ENCODE results near the gene IGFN1.

Gene IGFN1

DNA sequence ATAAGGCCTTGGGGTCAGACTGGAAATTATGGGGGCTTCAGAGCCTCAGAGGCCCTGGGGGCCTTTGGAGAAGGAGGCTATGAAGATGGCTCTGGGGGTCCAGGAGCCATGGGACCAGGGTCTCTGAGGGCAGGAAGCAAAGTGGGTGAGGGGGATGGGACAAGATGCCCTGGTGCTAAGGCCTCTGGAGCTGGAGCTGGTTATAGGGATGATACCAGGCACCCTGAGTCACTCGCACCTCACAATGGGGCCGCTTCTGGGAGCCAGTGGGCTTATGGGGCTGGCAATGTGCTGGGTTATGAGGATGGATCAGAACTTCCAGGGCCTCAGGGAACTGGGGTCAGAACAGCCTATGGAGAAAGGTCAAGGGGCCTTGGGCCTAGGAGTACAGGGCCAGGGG is 17.6 kb downstream of the IGFN1 start:
- TF ChIP-seq, protein P1, sequence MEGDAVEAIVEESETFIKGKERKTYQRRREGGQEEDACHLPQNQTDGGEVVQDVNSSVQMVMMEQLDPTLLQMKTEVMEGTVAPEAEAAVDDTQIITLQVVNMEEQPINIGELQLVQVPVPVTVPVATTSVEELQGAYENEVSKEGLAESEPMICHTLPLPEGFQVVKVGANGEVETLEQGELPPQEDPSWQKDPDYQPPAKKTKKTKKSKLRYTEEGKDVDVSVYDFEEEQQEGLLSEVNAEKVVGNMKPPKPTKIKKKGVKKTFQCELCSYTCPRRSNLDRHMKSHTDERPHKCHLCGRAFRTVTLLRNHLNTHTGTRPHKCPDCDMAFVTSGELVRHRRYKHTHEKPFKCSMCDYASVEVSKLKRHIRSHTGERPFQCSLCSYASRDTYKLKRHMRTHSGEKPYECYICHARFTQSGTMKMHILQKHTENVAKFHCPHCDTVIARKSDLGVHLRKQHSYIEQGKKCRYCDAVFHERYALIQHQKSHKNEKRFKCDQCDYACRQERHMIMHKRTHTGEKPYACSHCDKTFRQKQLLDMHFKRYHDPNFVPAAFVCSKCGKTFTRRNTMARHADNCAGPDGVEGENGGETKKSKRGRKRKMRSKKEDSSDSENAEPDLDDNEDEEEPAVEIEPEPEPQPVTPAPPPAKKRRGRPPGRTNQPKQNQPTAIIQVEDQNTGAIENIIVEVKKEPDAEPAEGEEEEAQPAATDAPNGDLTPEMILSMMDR (conservative IDR thresholded peaks at IDR 0.05; ENCODE audit: low read depth, low read length): no peak
- no peak for DNase-seq (ENCODE audit: low read depth)
- no peak overlapping the region for H3K4me3 ChIP-seq (ENCODE audit: low read depth, low read length)

- TF ChIP-seq, protein P1 (conservative IDR thresholded peaks at IDR 0.05; ENCODE audit: low read depth, low read length): no peak
- no peak overlapping the region for H3K4me3 ChIP-seq (ENCODE audit: low read depth, low read length)
- DNase-seq (ENCODE audit: low read depth): no peak
These were observed 21.4 kb downstream of the IGFN1 start for GRCh38 chr1:201212056-201212455.

DNA sequence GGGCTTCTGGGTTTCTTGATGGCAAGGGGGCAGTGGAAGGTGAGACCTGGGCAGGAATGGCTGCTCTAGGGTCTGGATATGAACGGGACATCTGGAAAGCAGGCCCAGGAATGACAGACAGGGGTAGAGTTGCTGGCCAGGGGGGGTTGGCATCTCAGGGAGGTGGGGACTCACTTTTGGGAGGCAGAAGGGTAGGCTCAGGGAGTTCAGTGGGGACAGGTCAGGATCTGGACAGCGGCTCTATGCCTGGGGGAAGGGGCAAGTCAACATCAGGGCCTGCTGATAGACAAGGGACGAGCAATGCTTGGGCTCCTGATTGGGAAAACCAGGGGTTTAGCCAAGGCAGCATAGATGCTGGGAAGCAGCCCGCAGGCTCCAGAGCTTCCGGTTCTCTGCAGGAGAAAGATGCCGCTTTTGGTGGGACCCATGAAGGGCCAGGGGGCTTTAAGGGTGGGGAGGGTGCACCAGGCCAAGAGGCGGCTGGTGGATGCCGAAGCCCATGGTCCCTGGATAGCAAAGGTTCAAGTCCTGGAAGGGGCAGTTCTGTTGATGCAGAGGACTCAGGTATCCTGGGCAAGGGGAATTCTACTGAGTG is 21.9 kb downstream of the IGFN1 start:
- no peak for DNase-seq (ENCODE audit: low read depth)
- no peak overlapping the region for H3K4me3 ChIP-seq (ENCODE audit: low read depth, low read length)
- TF ChIP-seq, protein P1 (conservative IDR thresholded peaks at IDR 0.05; ENCODE audit: low read depth, low read length): no peak

DNA sequence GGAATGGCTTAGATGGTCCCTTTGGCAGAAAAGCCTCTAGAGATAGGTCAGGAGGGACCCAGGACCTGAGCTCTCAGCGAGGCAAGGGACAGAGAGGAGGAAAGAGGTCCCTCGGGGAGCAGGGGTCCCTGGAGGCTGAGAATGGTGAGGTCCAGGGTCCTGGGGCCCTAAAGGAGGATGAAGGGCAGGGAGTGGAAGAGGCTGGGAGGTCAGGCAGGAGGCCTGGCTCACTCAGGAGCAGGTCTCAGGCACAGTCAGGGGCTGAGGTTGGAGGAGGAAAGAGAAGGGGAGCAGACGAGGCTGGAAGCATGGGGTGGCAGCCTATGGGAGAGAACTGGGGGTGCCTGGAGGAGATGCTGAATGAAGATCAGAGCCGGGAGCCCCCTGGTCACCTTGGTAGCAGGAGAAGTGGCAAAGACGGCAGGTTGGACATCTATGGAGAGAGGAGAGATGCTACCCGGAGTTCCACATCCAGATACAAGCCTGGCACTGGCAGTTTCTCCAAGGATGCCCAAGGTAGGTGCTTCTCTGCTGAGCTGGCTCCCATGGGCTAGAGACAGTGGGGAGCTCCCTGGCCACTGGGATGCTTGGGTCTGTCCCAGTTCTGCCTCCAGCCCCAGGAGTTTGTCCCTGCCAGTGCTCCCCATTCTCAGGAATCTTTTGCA is 22.6 kb downstream of the IGFN1 start:
- TF ChIP-seq, protein P1 (conservative IDR thresholded peaks at IDR 0.05; ENCODE audit: low read depth, low read length): no peak
- no peak overlapping the region for H3K4me3 ChIP-seq (ENCODE audit: low read depth, low read length)
- no peak for DNase-seq (ENCODE audit: low read depth)

GRCh38 chr1:201213926-201214325 is 23.3 kb downstream of the IGFN1 start:
- no peak for DNase-seq (ENCODE audit: low read depth)
- TF ChIP-seq, protein P1 (conservative IDR thresholded peaks at IDR 0.05; ENCODE audit: low read depth, low read length): no peak
- no peak overlapping the region for H3K4me3 ChIP-seq (ENCODE audit: low read depth, low read length)

GRCh38 chr1:201214461-201214860 is 23.8 kb downstream of the IGFN1 start:
- no peak overlapping the region for H3K4me3 ChIP-seq (ENCODE audit: low read depth, low read length)
- no peak for DNase-seq (ENCODE audit: low read depth)

More at GRCh38 chr1:201214461-201214860, 23.8 kb downstream of the IGFN1 start:
- TF ChIP-seq, protein P1 (conservative IDR thresholded peaks at IDR 0.05; ENCODE audit: low read depth, low read length): peak; percentile 22

All from choroid plexus epithelial cell (primary cell).